ENCODE results near the gene FAM72C.
"Not testable (repeated sequence)": the region's sequence is repeated elsewhere in the genome, so short reads cannot be mapped to it uniquely, and the experiment has no call there.

DNA sequence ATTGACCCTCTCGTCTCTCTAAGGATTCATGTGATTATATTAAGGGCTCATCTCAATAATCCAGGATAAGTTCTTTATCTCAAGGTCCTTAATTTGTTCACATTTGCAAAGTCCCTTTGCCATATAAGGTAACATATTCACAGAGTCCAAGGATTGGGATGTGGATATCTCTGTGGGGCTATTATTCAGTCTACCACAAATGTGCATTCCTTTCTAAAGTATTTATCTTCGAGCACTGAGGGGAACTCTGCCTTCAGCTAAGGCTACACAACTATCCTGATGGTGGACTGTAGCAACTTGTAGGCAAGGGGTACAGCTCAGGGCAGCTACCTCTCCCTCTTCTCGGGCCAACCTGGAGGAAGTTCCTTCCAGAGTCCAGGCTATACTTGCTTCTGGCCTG is 53.2 kb downstream of the FAM72C start:
- TF ChIP-seq POLR2A, POLR2AphosphoS5 (IDR thresholded peaks at IDR 0.05; ENCODE audit: low read depth, low read length): not testable (repeated sequence)

Data from GM12892 (cell line).